IPS-NIHi7 (cell line): ENCODE results near the gene PCDH15.
"Not testable (repeated sequence)": the region's sequence is repeated elsewhere in the genome, so short reads cannot be mapped to it uniquely, and the experiment has no call there.

Experiments used
- DNase-seq: peaks from one replicate; pipeline ENCODE4 v3.0.0; 2012; ENCODE audit warnings: mixed read lengths; ENCODE audit errors: extremely low spot score

The PCDH15 gene

GRCh38 chr10:54554028-54554427 is 247.0 kb downstream of the PCDH15 start:
- DNase-seq, result no peak

GRCh38 chr10:54550016-54550415 is 251.0 kb downstream of the PCDH15 start:
- no peak for DNase-seq

DNA sequence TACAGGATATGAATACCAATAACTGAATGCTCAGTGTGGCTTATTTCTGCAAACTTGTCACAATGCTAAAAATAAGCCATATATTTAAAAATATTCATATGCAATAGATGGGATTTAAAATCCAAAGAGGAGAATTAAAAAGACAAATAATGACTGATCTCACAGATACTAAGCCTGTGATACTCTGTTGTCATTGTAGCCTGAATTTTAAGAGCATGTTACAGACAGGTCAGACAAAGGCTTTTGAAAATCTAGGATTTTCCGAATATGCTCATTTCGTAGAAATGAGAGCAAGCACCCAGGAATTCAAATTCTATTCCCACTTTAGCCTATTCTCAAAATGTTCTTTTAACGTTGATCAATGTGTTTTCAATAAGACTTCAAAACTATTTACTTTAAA is 269.7 kb downstream of the PCDH15 start:
- DNase-seq, result no peak

DNA sequence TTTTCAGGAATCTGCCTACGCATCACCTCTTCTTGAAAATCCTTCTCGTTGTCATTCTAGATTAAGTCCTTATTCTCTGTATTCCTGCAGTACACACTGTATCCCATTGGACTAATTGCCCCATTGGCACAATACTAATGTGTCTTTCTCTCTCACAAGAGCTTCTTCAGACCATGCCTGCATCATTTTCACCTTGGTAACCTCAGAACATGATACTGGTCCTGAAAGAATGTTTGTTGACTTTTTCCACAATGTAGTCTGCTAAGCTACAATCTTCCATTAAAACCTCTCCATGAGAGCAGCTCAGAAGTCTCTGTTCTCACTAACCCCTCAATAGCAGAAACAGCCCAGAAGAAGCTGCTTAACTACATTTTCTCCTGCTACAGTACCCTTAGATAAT is 270.7 kb downstream of the PCDH15 start:
- DNase-seq, result no peak

GRCh38 chr10:54525816-54526215 is 275.2 kb downstream of the PCDH15 start:
- DNase-seq, result no peak

- not testable (repeated sequence) for DNase-seq
Observed at GRCh38 chr10:54515244-54515643, 285.8 kb downstream of the PCDH15 start.

- DNase-seq, result no peak
Observed at GRCh38 chr10:54503863-54504262, 297.2 kb downstream of the PCDH15 start.

- DNase-seq, result no peak
Observed at GRCh38 chr10:54501929-54502328, 299.1 kb downstream of the PCDH15 start.

- no peak for DNase-seq
Observed at GRCh38 chr10:54496852-54497251, 304.2 kb downstream of the PCDH15 start.

- no peak for DNase-seq
Observed at GRCh38 chr10:54487743-54488142, 313.3 kb downstream of the PCDH15 start.

- DNase-seq, result no peak
Observed at GRCh38 chr10:54485971-54486370, 315.1 kb downstream of the PCDH15 start.

- DNase-seq, result no peak
Observed at GRCh38 chr10:54484186-54484585, 316.8 kb downstream of the PCDH15 start.

- DNase-seq, result no peak
Observed at GRCh38 chr10:54478601-54479000, 322.4 kb downstream of the PCDH15 start.

- DNase-seq, result no peak
Observed at GRCh38 chr10:54477738-54478137, 323.3 kb downstream of the PCDH15 start.

- DNase-seq, result no peak
Observed at GRCh38 chr10:54470324-54470631, 330.8 kb downstream of the PCDH15 start.

DNA sequence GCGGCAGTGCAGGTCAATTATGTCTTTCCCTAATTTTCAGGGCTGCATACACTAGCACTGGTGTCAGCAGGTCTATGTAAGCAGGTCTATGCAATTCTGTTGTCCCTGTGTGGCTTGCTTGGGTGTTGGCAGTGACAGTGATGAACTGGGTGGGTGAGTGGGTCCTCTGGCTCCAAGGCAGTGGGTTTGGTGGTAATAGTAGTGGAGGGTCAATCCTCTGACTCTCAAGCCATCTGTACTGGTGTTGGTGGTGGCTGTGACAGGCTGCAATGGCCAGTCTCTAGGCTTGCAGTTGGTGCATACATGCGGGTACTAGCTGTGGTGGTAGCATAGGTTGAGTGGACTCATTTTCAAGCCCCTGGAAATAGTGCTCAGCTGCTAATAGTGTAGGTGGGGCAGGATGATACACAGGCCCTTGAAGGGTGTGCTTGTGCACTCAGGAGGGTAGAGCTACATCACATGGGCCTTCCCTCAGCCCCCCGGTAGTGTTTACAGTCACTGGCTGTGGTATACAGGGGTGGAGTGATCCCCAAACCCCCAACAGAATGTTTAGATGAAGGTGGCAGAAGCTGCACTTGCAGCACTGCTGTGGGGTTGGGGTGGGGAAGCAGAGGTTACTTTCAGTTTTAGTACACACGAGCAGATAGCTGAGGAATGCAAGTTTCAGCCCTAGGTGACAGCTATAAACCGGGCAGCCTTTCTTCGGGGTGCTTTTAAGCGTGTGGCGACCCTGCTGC is 331.3 kb downstream of the PCDH15 start:
- DNase-seq, result no peak

GRCh38 chr10:54454271-54454670 is 346.8 kb downstream of the PCDH15 start:
- DNase-seq, result no peak

- no peak for DNase-seq
Observed at GRCh38 chr10:54449056-54449455, 352.0 kb downstream of the PCDH15 start.

- no peak for DNase-seq
Observed at GRCh38 chr10:54444170-54444569, 356.9 kb downstream of the PCDH15 start.

GRCh38 chr10:54441275-54441674 is 359.8 kb downstream of the PCDH15 start:
- peak; percentile 7 for DNase-seq

- DNase-seq, result no peak
Observed at GRCh38 chr10:54434782-54435181, 366.2 kb downstream of the PCDH15 start.

DNA sequence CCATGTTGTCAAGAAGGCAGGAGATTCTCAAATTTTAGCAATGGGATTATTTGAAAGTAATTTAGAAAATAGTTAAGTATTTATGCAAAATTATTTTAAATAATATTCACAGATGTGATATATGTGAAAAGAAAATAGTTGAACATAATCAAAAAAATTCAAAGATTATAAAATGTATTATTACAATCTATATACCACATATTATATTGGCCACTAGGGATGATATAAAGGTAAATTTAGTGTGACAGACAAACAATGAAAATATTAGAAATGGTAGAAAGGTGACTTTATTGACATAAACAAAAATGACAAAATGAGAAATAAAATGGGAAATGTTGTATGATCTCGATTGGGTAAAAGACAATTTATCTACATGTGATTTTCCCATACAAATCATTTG is 385.5 kb downstream of the PCDH15 start:
- no peak for DNase-seq

GRCh38 chr10:54402576-54402975 is 398.5 kb downstream of the PCDH15 start:
- DNase-seq, result peak; percentile 8

DNA sequence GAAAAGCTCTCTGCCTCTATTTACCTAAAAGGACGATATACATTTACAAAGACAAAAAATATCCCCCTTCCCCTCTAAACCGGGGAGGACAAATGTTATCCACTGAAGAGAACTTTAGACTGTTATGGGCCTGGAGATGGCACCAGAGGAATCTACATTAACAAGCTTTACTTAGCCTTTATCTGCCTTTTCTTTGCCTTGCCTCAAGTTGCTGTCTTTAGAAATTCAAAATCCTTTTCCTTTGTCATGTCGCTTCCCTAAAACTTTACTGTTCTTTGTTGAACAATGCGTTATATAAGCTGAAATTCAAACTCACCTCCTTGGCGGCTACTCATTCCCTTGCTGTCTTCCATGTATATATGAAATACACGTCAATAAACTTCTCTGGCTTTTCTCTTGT is 405.0 kb downstream of the PCDH15 start:
- DNase-seq, result no peak
